Ovary (tissue), 3 donors: ENCODE data around the gene RPA3.

Experiments used
- CTCF ChIP-seq, 3 donors: fragments of 450-650 bp in 2 of 3; fragments of 200-600 bp in 1 of 3; IDR thresholded peaks; one replicate each; pipeline versions ENCODE4 v1.5.1 to v1.8.0; 2016 to 2022; ENCODE audit warnings: antibody characterized with exemption in 3 of 3, mild to moderate bottlenecking in 1 of 3
- EP300 ChIP-seq: sonication (generic); formaldehyde crosslinking; IDR thresholded peaks from one replicate; pipeline ENCODE4 v1.6.1; 2017; ENCODE audit warnings: antibody characterized with exemption
- POLR2A ChIP-seq: fragments of 450-650 bp; IDR thresholded peaks from one replicate; pipeline ENCODE4 v1.6.1; 2017; ENCODE audit warnings: antibody characterized with exemption, mild to moderate bottlenecking, moderate library complexity
- donor health status: DM: no; HTN: no; CAD: no.

GRCh38 chr7:7617550-7617949, 100.9 kb downstream of the RPA3 start:
- TF ChIP-seq CTCF (IDR thresholded peaks at IDR 0.05): no peak
- TF ChIP-seq EP300: no peak
- no peak for TF ChIP-seq POLR2A
